ENCODE data around the gene LRRC25. TPM values are rescaled to one million over a fixed set of nuclear protein-coding genes. Genes with fewer than 3 reads are reported as not detected.

Gene LRRC25
- total RNA-seq, 1 donor from 2014 or later, result not detected

DNA sequence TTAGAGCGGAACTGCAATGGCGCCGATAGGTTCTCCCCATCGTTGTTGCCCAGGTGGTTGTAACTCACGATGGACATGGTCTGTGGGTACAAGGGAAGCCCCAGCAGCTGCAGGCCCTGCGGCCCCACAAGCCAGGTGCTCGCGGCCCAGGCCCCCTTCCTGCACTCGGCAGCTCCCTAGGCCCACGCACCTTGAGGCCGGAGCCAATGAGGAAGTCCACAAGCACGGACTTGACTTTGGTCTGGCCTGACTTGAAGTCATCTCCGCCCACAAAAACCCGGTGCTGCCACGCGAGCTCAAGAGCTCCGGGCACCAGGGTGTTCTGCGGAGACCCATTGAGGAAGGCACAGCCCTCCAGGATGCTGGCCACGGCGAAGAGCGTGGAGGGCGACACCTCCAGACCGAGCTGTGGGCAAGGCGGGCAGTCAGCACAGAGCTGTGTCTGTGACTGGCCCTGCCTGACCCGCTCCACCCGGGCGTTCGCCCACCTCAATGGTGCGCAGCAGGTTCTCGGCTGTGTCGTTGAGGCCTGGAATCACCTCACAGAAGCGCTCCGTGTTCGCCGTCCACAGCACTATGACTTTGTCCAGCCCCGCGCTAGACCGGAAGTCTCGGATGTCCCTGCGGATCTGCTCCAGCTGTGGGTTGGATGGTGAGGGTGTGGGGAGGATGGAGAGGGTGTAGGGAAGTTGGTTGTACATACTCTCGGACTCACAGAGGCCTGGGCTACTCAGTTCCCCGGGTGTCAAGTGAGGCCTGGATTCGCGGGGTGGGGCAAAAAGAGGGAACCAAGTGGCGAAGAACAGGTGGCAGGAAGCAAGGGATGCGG, 38.6 kb upstream of the LRRC25 start:
- DNase-seq (ENCODE audit: low read depth), result no peak

DNA sequence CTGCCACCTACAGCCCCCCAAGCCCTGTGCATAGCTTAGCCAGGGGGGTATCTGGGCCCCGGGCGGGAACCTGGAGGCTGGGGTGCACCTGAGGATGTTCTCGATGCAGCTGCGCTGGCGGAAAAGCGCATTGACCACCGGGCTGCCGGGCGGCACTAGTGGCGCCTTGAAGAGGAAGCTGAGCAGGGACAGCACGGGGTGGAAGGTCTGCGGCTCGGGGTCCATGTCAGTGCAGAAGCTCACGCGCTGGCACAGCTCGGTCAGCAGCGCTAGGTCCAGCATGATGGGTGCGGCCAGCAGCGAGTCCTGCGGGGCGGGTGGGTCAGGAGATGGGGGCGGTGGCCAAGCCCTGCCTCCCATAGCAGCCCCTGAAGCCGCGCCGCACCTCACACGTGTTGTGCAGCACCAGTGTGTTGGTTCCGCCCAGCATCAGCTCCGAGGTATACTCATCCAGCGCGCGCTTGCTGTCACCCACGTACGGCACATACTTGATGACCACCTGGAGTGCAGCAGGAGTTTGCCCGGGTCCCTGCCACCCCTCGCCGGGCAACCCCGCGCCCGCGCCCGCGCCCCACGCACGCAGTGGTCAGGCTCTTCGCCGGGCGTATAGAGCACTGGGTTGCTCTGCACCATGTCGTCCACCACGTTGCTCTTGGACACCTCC, 37.9 kb upstream of the LRRC25 start:
- no peak for DNase-seq (ENCODE audit: low read depth)

DNA sequence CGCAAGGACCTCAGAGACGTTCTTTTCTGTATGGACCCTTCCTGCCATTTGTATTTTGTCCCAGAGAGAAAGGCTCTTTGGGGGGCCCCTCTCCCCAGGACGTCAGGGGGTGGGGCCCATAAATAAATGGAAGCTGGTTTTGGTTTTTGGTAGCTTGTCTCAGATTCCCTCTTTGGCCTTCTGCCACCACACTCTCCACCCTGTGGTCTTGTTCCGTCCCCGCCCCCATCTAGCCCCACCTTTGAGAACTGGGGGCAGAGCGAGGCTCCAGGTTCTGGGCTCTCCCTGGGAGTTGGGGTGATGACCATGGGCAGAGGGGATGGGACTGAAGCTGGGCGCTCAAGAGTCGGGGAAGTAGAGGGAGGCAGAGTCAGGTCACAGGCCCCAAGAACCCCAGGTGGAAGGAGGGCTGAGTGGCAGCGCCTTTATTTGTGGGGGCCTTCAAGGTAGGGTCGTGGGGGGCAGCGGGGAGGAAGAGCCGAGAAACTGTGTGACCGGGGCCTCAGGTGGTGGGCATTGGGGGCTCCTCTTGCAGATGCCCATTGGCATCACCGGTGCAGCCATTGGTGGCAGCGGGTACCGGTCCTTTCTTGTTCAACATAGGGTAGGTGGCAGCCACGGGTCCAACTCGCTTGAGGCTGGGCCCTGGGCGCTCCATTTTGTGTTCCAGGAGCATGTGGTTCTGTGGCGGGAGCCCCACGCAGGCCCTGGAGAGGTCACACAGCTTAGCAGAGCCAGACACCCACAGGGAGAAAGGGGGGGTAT, 37.2 kb upstream of the LRRC25 start:
- no peak for DNase-seq (ENCODE audit: low read depth)

DNA sequence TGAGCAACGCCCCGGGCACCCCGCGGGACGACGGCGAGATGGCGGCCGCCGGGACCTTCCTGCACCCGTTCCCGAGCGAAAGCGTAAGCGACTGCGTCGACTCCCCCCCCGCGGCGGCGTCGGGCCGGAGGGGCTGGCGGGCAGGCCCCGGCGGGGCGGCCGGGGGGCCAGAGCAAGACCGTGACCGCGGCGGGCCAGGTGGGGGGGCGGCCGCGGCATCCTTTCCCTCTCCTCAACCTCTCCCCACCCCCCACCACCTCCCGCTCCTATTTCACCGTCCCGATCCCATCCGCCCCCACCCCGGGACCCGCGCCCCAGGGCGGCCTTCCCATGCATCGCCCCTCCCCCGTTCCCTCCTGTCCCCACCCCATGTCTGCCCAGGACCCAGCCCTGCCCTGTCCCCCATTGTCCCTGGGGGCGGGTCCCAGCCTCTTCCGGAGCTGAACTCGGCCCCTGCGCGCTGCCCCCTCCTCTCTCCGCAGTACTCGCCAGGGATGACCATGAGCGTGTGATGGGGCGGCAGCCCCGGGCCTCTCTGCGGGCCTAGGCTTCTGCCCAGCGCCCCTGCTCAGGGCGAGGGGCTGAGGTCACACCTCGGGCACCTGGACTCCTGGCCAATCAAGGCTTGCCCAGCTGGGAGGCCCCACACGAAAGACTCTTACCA, 36.4 kb upstream of the LRRC25 start:
- no peak for DNase-seq (ENCODE audit: low read depth)

DNA sequence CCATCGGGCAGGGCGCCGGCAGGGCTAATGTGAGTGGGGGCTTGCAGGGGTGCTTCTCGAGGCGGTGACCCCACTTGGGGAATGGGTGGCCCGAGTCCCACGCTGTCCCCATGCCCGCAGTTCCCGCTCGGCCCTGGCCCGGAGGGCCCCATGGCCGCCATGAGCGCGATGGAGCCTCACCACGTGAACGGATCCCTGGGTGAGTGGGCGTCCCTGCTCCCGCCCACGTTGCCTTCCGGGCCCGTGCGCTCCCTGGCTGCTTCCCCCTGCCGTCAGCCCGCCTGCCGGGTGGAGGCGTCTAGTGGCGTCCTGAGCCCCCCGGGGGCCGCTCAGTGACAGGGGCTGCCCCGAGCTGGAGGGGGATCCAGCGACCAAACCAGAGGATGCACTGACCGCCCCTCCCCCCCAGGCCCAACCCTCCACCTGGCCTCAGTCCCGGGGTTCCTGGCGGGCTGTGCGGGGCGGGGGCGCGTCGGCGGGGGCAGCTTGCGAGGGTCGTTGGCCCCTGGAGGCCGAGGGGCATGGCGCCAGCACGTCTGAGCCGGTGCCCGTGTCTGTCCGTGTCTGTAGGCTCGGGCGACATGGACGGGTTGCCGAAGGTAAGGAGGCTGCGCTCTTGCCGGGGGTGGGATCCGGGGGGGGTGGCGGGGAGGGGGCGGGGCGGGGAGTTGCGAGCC, 35.7 kb upstream of the LRRC25 start:
- no peak for DNase-seq (ENCODE audit: low read depth)

DNA sequence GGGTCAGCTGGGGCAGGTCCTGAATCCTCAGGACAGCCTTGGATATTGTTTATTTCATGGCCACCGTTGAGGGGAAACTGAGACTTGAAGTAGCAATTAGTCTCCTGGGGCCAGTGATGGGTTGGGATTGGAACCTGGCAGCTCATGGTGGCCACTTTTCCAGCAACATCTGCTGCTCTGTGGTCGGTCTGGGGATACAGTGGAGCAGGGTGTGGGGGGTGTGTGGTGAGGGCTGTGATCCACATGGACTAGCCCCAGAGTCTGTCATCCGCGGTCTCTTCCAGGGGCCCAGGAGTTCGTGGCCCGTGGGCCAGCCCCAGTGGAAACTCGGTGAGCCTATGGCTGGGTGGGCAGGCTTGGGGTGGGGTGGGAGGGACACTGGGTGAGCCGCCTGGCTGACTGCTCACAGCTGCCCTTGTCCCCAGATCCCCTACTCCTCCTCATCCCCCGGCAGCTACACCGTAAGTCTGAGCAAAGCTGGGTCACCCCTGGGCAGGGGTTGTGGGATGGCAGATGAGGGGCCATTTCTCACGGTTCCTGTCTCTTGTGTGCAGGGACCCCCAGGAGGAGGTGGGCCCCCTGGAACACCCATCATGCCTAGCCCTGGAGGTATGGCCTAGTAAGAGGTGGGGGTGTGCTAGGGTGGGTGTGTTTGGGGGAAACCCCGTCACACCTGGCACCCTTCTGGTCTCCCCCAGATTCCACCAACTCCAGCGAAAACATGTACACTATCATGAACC, 35.0 kb upstream of the LRRC25 start:
- DNase-seq (ENCODE audit: low read depth), result peak; percentile 78

DNA sequence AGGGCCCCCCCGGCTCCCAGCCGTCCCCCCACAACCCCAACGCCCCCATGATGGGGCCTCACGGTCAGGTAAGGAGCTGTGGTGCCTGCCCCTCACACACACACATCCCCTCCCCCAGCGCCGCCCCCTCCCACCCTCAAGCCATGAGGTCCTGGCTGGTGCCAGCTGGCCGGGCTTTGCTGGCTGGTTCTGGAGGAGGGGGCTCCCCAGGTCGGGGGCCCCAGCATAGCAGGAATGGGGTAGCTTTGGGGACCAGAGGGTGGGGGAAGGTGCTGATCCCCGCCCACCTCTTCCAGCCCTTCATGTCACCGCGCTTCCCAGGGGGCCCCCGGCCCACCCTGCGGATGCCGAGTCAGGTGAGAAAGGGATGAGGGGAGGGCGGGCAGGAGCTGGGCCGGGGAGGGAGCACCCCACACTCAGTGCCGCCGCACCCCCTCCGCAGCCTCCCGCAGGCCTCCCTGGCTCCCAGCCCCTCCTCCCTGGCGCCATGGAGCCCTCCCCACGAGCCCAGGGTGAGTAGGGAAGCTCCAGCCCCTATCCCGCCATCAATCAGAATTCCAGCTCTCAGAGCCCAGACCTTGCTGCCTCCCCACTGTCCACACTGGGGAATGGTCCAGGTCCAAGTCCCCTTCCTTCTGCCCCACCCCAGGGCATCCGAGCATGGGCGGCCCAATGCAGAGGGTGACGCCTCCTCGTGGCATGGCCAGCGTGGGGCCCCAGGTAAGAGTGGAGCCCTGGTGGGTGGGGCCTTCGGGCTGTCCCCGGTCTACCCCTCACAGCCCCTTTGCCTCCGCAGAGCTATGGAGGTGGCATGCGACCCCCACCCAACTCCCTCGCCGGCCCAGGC, 34.2 kb upstream of the LRRC25 start:
- no peak for DNase-seq (ENCODE audit: low read depth)

DNA sequence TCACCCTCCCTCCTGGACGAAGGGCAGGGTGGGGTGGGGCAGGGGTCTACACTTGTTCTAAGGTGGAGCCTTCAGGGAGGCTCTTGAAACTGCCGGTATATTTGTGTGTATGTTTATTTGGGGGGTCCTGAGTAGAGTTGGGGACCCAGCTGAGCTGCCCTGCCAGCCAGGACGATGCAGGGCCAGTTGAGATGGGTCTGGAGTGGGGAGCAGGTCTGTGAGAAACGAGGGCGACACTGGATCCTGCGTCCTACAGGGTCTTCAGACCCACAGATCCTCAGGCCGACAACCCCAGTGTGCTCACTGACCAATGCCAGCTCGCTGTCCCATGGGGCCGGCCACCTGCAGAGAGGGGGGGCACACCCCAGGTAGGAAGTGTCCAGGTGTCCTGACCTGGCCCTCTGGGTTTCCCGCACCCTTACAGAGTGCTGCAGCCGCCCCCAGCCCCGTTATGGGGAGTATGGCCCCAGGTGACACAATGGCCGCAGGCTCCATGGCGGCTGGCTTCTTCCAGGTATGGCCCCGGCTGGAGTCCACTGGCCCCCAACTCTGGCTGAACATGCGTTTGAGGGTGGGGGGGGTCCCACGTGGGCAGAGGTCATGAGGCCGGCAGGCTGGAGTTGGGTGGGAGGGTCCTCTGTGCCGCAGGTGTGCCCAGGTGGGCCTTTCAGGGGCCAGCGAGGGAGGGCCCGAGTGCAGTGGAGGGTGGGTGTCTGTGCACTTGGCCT, 33.2 kb upstream of the LRRC25 start:
- DNase-seq (ENCODE audit: low read depth), result no peak

DNA sequence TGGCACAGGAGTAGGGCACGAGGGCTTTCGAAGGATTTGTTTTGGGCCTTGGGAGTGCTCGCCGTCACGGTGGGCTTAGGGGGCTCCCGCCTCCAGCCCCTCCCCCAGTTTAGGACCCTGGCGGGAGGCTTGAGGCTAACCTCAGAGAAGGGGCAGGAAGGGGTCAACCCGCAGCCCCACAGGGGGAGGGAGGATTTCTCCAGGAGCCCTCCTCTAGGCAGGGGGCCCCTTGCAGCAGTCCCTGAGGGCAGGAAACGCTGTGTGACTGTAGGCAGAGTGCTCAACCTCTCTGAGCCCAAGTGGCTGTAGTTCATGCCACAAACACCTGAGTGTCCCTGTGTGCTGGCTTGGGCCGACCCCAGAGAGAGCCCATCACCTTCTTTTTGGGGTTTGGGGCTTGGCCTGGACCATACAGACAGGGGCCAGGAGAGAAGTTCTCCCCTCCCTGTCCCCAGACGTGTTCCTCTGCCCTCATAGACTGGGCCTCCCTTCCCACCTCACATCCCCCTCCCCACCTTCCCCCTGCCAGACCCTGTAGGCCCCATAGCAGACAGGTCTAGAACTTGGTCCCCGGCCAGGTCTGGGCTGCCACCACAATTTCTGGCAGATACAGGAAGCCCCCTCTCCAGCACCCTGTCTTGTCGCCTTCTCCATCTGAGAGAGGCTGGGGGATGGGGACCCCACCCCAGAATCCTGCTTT, 32.4 kb upstream of the LRRC25 start:
- no peak for DNase-seq (ENCODE audit: low read depth)

DNA sequence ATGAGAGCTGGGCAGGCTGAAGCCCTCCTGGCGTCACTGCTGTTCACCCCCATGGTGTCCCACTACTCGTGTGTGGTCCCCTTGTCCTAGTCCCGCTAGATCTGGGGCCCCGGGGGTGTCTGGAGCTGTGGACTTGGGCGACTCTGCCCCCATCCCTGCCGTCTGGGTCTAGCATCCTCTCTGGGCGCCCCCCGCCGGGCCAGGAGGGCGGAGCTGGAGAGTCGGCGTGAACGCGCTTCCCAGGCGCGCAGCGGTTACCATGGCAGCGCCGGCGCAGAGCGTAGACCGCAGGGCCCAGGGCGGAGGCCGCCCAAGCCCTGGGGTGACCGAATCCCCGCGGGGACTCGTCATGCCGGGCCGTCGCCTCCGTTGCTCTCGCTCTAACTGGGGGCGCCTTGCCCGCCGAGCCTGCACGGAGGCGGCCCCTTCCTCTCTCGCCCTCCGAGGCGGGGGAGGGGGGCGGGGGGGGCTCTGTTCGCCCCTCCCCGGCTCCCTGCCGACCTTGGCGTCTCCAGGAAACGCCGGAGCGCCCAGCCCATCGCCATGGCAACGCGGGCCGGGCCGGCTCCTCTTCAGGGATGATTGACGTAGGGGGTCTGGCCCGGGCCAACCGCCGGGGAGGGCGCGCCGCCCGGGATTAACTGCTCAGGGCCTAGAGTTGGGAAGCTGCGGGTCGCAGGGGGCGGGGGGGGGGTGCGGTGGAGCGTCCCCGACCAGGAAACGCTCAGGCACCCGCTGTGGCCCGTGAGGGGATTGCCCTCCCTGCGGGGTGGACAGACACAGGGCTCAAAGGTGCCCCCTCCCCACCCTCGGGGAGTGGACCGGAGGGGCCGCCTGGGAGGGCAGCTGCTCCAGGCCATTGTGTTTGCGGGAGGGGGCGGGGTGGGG, 31.6 kb upstream of the LRRC25 start:
- DNase-seq (ENCODE audit: low read depth), result peak; percentile 67

DNA sequence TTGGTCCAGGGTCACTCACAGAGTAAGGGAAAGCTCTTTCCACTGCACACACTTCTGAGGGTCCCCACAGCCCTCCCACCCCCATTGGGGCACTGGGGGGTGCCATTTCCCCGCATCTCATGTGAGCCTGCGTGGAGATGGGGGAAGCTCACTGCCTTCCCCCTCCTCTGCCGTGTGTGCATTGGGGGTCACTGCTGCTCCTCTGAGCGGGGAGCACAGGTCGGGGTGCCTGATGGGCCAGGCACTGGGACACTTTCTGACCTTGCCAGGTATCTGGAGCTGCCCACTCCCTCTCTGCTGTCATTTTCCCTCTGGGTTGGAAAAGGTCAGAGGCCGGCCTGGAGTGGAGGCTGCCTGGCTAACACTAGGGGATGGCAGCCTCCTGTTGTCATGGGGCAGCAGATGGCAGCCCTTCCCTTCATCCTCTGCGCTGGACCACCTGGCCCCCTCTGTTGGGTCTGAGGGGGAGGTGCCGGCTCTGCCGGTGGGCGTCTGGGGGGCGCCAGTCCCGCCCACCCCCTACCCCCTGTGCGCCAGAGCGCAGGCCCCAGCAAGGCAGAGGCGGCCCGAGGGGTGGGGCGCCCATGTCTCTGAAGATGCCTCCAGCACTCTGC, 30.9 kb upstream of the LRRC25 start:
- no peak for DNase-seq (ENCODE audit: low read depth)

DNA sequence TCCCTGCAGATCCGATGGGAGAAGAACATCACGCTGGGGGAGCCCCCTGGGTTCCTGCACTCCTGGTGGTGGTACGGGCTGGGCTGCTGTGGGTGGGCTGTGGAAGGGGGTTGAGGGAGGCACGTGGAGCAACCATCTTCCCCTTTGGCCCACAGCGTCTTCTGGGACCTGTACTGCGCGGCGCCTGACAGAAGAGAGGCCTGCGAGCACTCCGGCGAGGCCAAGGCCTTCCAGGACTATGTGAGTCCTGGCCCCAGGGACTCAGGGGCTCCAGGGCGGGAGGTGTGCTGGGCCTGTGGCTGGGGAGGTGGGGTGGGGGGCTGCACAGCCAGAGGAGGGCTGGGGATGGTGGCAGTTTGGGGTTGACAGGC, 30.3 kb upstream of the LRRC25 start:
- no peak for DNase-seq (ENCODE audit: low read depth)

DNA sequence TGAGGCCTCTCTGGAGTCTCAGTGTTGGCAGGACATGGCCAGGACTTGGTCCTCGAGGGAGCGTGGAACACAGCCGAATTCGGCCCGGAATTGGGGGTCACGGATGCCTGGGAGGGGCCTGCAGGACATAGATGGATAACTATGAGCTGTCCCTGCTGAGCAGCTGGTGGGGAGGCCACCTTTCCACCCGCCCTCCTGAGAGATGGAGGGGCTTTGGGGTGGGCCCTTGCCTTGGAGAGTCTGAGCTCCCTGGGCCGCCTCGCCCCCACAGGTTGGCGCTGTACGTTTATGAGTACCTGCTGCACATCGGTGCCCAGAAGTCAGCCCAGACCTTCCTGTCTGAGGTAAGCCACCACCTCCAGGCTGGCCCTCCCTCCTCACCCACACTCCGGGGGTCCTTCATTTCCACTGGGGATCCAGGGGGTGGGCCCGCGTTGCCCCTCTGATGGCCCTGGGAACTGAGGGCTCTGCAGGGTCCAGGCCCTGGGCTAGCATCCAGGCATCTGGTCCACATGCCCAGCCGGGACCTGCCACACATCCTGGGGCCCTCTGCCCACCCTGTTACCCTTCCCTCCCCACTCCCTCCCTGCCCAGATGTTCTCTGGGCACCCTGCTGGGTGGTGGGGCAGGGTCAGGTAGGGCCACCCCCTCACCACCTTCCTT, 29.8 kb upstream of the LRRC25 start:
- DNase-seq (ENCODE audit: low read depth), result no peak

DNA sequence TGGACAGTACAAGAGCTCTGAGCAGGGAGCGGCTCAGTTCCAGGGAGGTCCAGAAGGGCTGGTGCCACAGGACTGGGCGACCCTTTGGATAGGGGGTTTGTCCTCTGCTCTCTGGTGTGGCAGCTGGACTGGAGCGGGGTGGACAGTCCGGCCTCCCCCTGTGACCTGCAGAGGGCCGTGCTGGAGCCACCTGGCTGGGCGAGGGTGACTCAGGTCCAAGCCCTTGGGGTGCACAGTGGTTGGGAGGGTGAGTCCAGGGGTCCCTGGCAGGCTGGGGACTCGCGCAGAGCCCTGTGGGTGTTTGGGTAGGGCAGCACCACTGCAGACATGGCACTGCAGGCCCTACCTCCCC, 29.0 kb upstream of the LRRC25 start:
- DNase-seq (ENCODE audit: low read depth), result no peak

DNA sequence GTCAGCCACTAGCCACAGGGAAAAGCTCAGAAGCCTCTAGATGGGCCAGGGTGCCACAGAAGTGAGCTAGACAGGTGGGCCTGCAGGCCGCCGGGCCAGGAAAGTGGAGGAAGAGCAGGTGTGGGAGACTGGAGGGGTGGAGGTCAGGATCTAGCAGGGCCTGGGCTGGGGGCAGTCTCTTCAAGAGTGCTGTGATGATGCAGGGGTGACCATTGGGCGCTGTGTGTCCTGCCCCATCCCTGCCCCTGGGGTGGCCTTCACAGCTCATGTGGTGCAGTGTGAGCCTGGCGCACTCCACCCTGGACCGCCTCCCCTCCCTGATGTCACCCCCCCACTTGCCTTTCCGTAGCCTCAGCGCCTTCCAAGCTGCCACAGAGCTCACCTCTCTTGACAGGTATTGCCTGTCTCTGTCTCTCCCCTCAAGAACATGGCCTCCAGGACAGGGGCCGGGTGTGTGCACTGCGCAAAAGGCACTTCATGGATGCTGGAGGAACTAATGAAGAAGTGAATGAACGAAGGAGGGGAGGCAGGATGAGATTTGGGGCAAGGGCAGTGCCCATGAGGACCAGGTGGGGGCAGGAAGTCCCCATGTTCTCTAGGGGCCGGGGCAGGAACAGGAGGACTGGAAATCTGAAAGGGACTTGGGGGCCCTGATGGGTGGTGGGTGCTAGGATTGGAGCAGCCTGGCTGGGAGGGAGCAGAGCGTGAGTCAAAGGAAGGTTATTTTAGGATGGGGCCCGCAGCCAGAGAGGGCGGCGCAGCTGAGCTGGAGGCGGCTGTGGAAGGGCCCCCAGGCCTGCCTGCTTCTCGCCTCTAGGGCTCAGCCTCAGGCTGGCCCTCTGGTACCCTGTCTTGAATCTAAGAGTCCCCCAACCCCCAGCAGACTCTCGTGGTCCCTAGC, 28.3 kb upstream of the LRRC25 start:
- peak; percentile 77 for DNase-seq (ENCODE audit: low read depth)

Measured in myocyte (in vitro differentiated cells).